Activated CD4-positive, alpha-beta T cell treated with anti-CD3 and anti-CD28 coated beads for 36 hours (primary cell): ENCODE results near the gene RNF123. TPM values are rescaled to one million over a fixed set of nuclear protein-coding genes. Genes with fewer than 3 reads are reported as not detected.

Source experiments
- ATAC-seq: fragments of 200-7000 bp; cut with Tn5 transposase; one replicate; pipeline ENCODE4 v1.10.0; 2021; ENCODE audit warnings: mild to moderate bottlenecking, moderate library complexity
- CTCF ChIA-PET: fragments of 350-600 bp; sonication (Branson Sonifier 250); formaldehyde crosslinking; loops from one replicate; lab custom pipeline; 2021; ENCODE audit warnings: antibody characterized with exemption; lab: Charles Lee
- POLR2A ChIA-PET: fragments of 350-600 bp; sonication (Branson Sonifier 250); formaldehyde crosslinking; loops from one replicate; lab custom pipeline; 2021; ENCODE audit warnings: antibody characterized with exemption, inconsistent platforms; lab: Charles Lee
- DNase-seq: peaks from one replicate; pipeline ENCODE4 v3.0.0-alpha.2; 2020
- H3K27ac Mint-ChIP-seq: one replicate; pipeline ENCODE4 v1.8.0; 2021; ENCODE audit warnings: mixed read lengths
- H3K27me3 Mint-ChIP-seq: one replicate; pipeline ENCODE4 v1.8.0; 2021; ENCODE audit warnings: mixed read lengths
- H3K36me3 Mint-ChIP-seq: one replicate; pipeline ENCODE4 v1.8.0; 2021; ENCODE audit warnings: low read depth, mixed read lengths
- H3K4me1 Mint-ChIP-seq: one replicate; pipeline ENCODE4 v1.8.0; 2021; ENCODE audit warnings: mixed read lengths
- H3K4me3 Mint-ChIP-seq: one replicate; pipeline ENCODE4 v1.8.0; 2021; ENCODE audit warnings: mild to moderate bottlenecking, moderate library complexity, mixed read lengths
- H3K9me3 Mint-ChIP-seq: one replicate; pipeline ENCODE4 v1.8.0; 2021; ENCODE audit warnings: low read depth, mixed read lengths
- intact Hi-C, 2 experiments: fragments of 100-400 bp; cut with DNase I in 1 of 2; cut with micrococcal nuclease in 1 of 2; formaldehyde crosslinking; loops; one replicate each; pipeline versions ENCODE4 v1.14.2 to v1.15.1; 2022 to 2024; cut with DNase I, micrococcal nuclease
- total RNA-seq, 2 experiments: library from RNA; stranded (reverse); gene quantifications; one replicate each; pipeline ENCODE4 v1.2.3, GENCODE V29; 2021

Gene RNF123
- total RNA-seq, 2 experiments from 2014 or later, result 25.2 to 32.7 TPM

DNA sequence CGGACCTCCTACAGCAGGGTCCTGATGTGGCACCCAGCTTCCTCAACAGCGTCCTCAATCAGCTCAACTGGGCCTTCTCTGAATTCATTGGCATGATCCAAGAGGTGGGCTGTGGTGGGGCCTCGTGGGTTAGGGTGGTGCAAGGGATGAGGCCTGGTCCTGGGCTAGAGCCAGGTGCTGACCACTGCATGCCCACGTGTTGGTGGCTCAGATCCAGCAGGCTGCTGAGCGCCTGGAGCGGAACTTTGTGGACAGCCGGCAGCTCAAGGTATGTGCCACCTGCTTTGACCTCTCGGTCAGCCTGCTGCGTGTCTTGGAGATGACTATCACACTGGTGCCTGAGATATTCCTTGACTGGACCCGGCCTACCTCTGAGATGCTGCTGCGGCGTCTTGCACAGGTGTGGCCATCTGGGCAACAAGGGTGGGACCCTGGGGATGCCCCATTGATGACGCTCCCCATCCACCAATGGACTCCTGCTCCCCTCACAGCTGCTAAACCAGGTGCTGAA, 26.3 kb downstream of the RNF123 start:
- Mint-ChIP-seq H3K4me1 (peaks cover 16% of the 10 kb centered on the region), H3K9me3 (no peaks in the 10 kb centered on the region), H3K27me3 (no peaks in the 10 kb centered on the region), H3K36me3 (peaks cover 2% of the 10 kb centered on the region), H3K27ac (no peak overlapping the region), H3K4me3 (no peak overlapping the region)
- DNase-seq (no peak), ATAC-seq (no peak)
- CTCF ChIA-PET, result interaction anchor here (0.6 kb wide), 1 partner anchor 14 kb away, joined by 3 read pairs; no protein-coding TSS in a partner anchor
- intact Hi-C loops, result loop anchor here in 1 of 2 experiments (5.0 kb wide), 1 partner anchor 72 kb away; the partner anchor contains the start of gene IP6K1
- POLR2A ChIA-PET, result no interaction called here

DNA sequence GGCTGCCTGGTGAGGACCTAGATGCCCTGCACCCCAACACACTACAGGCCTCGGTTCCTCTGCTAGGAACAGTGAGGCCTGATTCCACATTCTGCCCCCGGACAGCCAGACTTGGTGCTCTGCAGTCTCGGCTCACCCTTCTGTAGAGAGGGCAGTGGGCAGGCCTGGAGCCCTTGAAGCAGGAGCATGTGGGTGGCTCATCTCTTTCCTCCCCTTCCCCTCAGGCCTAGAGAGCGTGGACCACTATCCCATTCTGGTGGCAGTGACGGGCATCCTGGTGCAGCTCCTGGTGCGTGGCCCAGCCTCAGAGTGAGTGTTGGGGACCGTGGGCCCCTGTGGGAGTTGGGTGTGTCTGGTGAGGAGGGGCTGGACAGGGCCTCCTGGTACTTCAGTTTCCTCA, 26.8 kb downstream of the RNF123 start:
- DNase-seq (no peak), ATAC-seq (no peak)
- CTCF ChIA-PET, result no interaction called here
- Mint-ChIP-seq H3K27me3 (no peaks in the 10 kb centered on the region), H3K4me3 (no peak overlapping the region), H3K4me1 (peaks cover 18% of the 10 kb centered on the region), H3K9me3 (no peaks in the 10 kb centered on the region), H3K36me3 (peaks cover 5% of the 10 kb centered on the region), H3K27ac (no peak overlapping the region)
- POLR2A ChIA-PET, result no interaction called here
- intact Hi-C loops, result loop anchor here in 1 of 2 experiments (5.0 kb wide), 1 partner anchor 71 kb away; the partner anchor contains the start of gene IP6K1

DNA sequence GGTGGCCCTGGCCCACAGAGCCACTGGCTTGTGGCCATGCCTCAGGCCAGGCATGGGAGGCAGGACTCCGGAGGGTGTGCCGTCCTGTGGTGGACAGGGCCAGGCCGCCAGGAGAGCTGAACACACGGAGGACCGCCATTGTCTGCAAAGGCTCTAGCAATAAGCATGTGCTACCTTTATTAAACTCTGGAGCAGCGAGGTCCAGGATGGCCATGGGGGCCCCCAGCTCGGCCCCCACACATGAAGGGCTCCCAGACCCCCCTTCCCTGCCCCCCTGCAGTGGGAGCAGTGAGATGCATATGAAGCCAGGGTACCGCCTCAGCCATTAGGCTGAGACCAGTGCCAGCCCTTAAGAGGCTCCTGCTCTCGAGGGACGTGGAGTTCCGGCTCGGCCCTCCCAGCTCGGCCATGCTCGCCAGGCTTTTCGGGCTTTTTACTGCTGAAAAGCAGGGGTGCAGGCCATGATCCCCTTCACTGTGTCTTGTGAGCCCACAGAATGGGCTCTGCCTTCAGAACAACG, 27.4 kb downstream of the RNF123 start:
- intact Hi-C loops, result loop anchor here in 1 of 2 experiments (5.0 kb wide), 1 partner anchor 71 kb away; the partner anchor contains the start of gene IP6K1
- H3K9me3 Mint-ChIP-seq, result no peaks in the 10 kb centered on the region
- POLR2A ChIA-PET, result no interaction called here

GRCh38 chr3:49717211-49717958, 28.0 kb downstream of the RNF123 start:
- no peak for ATAC-seq
- Mint-ChIP-seq H3K27me3 (no peaks in the 10 kb centered on the region), H3K36me3 (peaks cover 11% of the 10 kb centered on the region), H3K4me1 (peaks cover 19% of the 10 kb centered on the region), H3K4me3 (no peak overlapping the region), H3K9me3 (no peaks in the 10 kb centered on the region), H3K27ac (no peak overlapping the region)
- ChIA-PET POLR2A (no interaction called here), CTCF (interaction anchor here (0.6 kb wide), 1 partner anchor 25 kb away, joined by 3 read pairs; no protein-coding TSS in a partner anchor)
- no peak for DNase-seq
- intact Hi-C loops, result loop anchor here in 1 of 2 experiments (5.0 kb wide), 1 partner anchor 70 kb away; the partner anchor contains the start of gene IP6K1

More for the DNA sequence above, 27.4 kb downstream of the RNF123 start:
- no peak overlapping the region for H3K4me3 Mint-ChIP-seq
- peaks cover 18% of the 10 kb centered on the region for H3K4me1 Mint-ChIP-seq
- ATAC-seq (no peak), DNase-seq (no peak)
- H3K27ac Mint-ChIP-seq, result no peak overlapping the region
- CTCF ChIA-PET, result no interaction called here
- peaks cover 10% of the 10 kb centered on the region for H3K36me3 Mint-ChIP-seq
- H3K27me3 Mint-ChIP-seq, result no peaks in the 10 kb centered on the region

GRCh38 chr3:49717959-49718857, 28.9 kb downstream of the RNF123 start:
- H3K4me1 Mint-ChIP-seq, result peaks cover 24% of the 10 kb centered on the region
- no peak for ATAC-seq
- peak overlapping the region; percentile 72 for H3K4me3 Mint-ChIP-seq
- CTCF ChIA-PET, result interaction anchor here (0.5 to 1.3 kb wide), 7 partner anchors 10 to 197 kb away, joined by 3 to 4 read pairs (median 3); no protein-coding TSS in a partner anchor
- POLR2A ChIA-PET, result interaction anchor here (0.5 kb wide), 1 partner anchor 219 kb away, joined by 3 read pairs; no protein-coding TSS in a partner anchor
- intact Hi-C loops, result loop anchor here in 1 of 2 experiments (5.0 kb wide), 1 partner anchor 69 kb away; the partner anchor contains the start of gene IP6K1
- no peaks in the 10 kb centered on the region for H3K9me3 Mint-ChIP-seq
- no peaks in the 10 kb centered on the region for H3K27me3 Mint-ChIP-seq
- H3K36me3 Mint-ChIP-seq, result peaks cover 16% of the 10 kb centered on the region
- DNase-seq, result no peak
- no peak overlapping the region for H3K27ac Mint-ChIP-seq

DNA sequence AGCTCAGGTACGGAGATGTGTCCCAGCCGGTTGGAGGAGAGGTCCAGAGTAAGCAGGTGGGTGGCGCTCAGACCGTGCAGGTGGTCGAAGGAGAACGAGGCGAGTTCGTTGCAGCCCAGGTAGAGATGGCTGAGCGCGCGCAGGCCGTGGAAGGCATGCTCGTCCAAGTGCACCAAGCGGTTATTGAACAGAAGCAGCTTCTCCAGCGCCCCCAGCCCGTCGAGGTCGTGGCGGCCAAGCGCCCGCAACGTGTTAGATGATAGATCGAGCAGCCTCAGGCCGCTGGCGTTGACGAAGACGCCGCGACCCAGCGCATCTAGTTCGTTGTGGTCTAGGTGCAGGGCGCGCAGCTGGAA, 29.5 kb downstream of the RNF123 start:
- Mint-ChIP-seq H3K9me3 (no peaks in the 10 kb centered on the region), H3K27ac (no peak overlapping the region), H3K27me3 (no peaks in the 10 kb centered on the region), H3K4me3 (peak overlapping the region; percentile 72), H3K4me1 (peaks cover 24% of the 10 kb centered on the region), H3K36me3 (peaks cover 16% of the 10 kb centered on the region)
- DNase-seq (peak; percentile 46), ATAC-seq (no peak)
- ChIA-PET CTCF (interaction anchor here (0.5 to 1.4 kb wide), 7 partner anchors 10 to 198 kb away, joined by 3 to 4 read pairs (median 3); no protein-coding TSS in a partner anchor), POLR2A (interaction anchor here (0.5 kb wide), 1 partner anchor 218 kb away, joined by 3 read pairs; no protein-coding TSS in a partner anchor)
- intact Hi-C loops, result loop anchor here (1.0 to 5.0 kb wide), 6 partner anchors 30 to 137 kb away; partner anchors contain the start of genes IP6K1 (in 2 of the 2), APEH (in 1 of the 2), MST1 (in 1 of the 2) and RNF123 (in 1 of the 2)

DNA sequence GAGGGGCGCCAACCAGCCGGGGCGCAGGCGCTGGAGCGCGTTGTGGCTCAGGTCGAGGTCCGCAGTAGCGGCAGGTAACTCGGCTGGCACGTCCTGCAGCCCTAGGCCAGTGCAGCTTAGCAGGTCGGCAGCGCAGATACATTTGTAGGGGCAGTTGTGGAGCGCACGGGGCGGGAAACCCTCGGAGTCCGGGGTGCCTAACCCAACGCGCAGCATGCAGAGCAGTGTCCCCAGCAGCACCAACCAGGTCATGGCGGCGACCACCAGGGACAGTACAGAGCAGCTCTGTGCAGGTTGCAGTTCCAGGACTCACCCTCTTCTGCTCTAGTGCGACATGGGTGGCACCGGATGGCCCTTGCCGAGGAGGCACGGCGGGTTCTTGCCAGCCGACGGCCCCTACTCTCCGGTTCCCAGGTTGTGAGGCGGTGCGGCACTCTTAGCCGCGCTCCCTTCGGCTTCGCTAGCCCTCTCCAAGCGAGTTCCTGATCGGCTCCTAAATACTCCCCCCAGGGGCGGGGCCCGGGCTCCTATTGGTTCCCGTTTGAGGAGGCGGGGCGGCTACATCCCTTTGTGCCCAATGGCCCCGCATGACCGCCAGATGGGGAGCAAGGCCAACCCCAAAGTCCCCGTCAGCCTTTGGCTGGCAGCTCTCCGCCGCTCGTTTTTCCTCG, 30.0 kb downstream of the RNF123 start, which contains the start of gene AMIGO3:
AMIGO3 (minus strand) TSS at position 471 of the 671 bp plus-strand sequence; CDS start at position 252, 219 bp downstream.
- H3K4me1 Mint-ChIP-seq, result peaks cover 24% of the 10 kb centered on the region
- H3K27ac Mint-ChIP-seq, result peak within 1 kb of the TSS; percentile 47
- H3K36me3 Mint-ChIP-seq, result peaks cover 16% of the 10 kb centered on the region
- no peaks in the 10 kb centered on the region for H3K27me3 Mint-ChIP-seq
- ChIA-PET CTCF (interaction anchor here (0.5 to 1.4 kb wide), 11 partner anchors 11 to 354 kb away, joined by 3 to 4 read pairs (median 4); partner anchors contain the start of gene DAG1), POLR2A (no interaction called here)
- DNase-seq (peak; percentile 94), ATAC-seq (peak; percentile 69)
- peak within 1 kb of the TSS; percentile 72 for H3K4me3 Mint-ChIP-seq
- intact Hi-C loops, result loop anchor here (1.0 to 5.0 kb wide), 6 partner anchors 30 to 137 kb away; partner anchors contain the start of genes IP6K1 (in 2 of the 2), APEH (in 1 of the 2), MST1 (in 1 of the 2) and RNF123 (in 1 of the 2)
- no peaks in the 10 kb centered on the region for H3K9me3 Mint-ChIP-seq

- Mint-ChIP-seq H3K27ac (no peak overlapping the region), H3K36me3 (peaks cover 16% of the 10 kb centered on the region), H3K9me3 (no peaks in the 10 kb centered on the region), H3K27me3 (no peaks in the 10 kb centered on the region), H3K4me1 (peaks cover 27% of the 10 kb centered on the region), H3K4me3 (no peak overlapping the region)
- DNase-seq (no peak), ATAC-seq (no peak)
- intact Hi-C loops, result loop anchor here (5.0 to 10.0 kb wide), 5 partner anchors 181 to 1004 kb away; partner anchors contain the start of genes MST1R (in 2 of the 2), GNAI2 (in 1 of the 2), HYAL3 (in 1 of the 2) and IFRD2 (in 1 of the 2)
- CTCF ChIA-PET, result interaction anchor here (1.0 kb wide), 1 partner anchor 9 kb away, joined by 3 read pairs; no protein-coding TSS in a partner anchor
- POLR2A ChIA-PET, result no interaction called here
Observed at GRCh38 chr3:49720855-49721595, 31.7 kb downstream of the RNF123 start.

GRCh38 chr3:49721596-49721895, 32.2 kb downstream of the RNF123 start:
- Mint-ChIP-seq H3K4me3 (no peak overlapping the region), H3K36me3 (peaks cover 16% of the 10 kb centered on the region), H3K27ac (no peak overlapping the region), H3K27me3 (no peaks in the 10 kb centered on the region), H3K9me3 (no peaks in the 10 kb centered on the region), H3K4me1 (peaks cover 27% of the 10 kb centered on the region)
- POLR2A ChIA-PET, result no interaction called here
- ATAC-seq (no peak), DNase-seq (no peak)
- intact Hi-C loops, result loop anchor here (5.0 to 10.0 kb wide), 5 partner anchors 181 to 1004 kb away; partner anchors contain the start of genes MST1R (in 2 of the 2), GNAI2 (in 1 of the 2), HYAL3 (in 1 of the 2) and IFRD2 (in 1 of the 2)
- CTCF ChIA-PET, result interaction anchor here (1.0 kb wide), 1 partner anchor 9 kb away, joined by 3 read pairs; no protein-coding TSS in a partner anchor
